Measurements from ENCODE around the gene DPEP1.
"Not testable (repeated sequence)": the region's sequence is repeated elsewhere in the genome, so short reads cannot be mapped to it uniquely, and the experiment has no call there.

DPEP1 gene

DNA sequence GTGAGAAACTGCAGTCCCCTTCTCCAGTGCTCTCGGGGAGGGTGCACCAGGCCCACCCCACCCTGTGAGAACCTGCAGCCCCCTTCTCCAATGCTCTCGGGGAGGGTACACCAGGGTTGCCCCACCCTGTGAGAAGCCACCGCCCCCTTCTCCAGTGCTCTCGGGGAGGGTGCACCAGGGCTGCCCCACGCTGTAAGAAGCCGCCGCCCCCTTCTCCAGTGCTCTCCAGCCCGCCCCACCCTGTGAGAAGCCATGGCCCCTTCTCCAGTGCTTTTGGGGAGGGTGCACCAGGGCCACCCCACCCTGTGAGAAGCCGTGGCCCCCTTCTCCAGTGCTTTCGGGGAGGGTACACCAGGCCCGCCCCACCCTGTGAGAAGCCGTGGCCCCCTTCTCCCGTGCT is 56.3 kb downstream of the DPEP1 start:
- Histone ChIP-seq H3K4me1 (ENCODE audit: control insufficient read depth, insufficient read depth, low read length) (no peaks in the 10 kb centered on the region), H3K36me3 (ENCODE audit: control insufficient read depth, insufficient read depth, low read length) (no peaks in the 10 kb centered on the region), H3K27me3 (ENCODE audit: control insufficient read depth, insufficient read depth, low read length) (no peaks in the 10 kb centered on the region), H3K4me3 (ENCODE audit: low read length) (no peak overlapping the region), H3K9ac (ENCODE audit: low read length) (no peak overlapping the region), H3K9me3 (ENCODE audit: control insufficient read depth, low read length) (no peaks in the 10 kb centered on the region)

DNA sequence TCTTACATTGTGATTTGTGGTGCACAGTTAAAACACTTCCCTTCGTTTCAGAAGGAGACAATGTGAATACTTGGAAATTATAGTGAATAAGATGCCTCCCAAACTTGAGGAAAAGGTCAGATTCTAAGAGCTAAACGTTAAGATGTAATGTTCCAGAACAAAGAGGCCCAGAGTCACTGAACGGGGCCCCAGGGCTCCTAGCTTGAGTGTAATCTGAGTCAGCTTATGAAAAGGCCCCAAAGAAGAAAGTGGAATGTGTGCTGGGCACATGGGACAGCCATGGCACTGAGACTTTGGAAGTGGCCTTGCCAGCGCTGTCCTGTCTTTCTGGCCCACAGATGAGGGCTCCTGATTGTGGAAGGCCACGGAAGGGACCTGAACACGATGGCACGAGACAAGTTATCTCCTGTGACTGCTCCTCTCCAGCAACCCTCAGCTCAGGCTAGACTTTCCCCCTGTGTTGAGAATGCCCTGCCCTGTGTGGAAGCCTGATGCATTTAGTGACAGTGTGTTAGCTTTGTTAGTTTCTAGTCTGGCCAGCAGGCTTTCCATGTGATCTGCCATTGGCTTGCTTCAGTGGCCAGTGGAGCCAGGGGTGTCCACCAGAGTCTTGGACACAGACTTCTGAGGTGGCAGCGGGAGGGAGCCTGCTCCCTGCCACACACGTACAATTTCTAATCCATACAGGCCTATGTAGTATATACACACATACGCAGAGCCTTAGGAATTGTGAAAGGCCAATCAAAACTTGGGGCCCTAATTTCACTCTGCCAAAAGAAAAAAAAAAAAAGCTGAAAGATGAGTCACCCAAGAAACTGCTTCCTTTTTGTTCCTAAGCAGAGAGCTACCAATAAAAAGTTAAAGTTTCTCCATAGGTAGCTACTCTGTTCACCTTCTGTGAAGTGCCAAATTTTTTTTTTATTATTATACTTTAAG is 57.3 kb downstream of the DPEP1 start:
- H3K36me3 ChIP-seq (ENCODE audit: control insufficient read depth, insufficient read depth, low read length), result no peaks in the 10 kb centered on the region
- no peaks in the 10 kb centered on the region for H3K9me3 ChIP-seq (ENCODE audit: control insufficient read depth, low read length)
- H3K4me3 ChIP-seq (ENCODE audit: low read length), result no peak overlapping the region
- no peaks in the 10 kb centered on the region for H3K27me3 ChIP-seq (ENCODE audit: control insufficient read depth, insufficient read depth, low read length)
- H3K9ac ChIP-seq (ENCODE audit: low read length), result no peak overlapping the region
- no peaks in the 10 kb centered on the region for H3K4me1 ChIP-seq (ENCODE audit: control insufficient read depth, insufficient read depth, low read length)

DNA sequence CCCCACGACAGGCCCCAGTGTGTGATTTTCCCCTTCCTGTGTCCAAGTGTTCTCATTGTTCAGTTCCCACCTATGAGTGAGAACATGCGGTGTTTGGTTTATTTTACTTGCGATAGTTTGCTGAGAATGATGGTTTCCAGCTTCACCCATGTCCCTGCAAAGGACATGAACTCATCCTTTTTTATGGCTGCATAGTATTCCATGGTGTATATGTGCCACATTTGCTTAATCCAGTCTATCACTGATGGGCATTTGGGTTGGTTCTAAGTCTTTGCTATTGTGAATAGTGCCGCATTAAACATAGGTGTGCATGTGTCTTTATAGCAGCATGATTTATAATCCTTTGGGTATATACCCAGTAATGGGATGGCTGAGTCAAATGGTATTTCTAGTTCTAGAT is 58.1 kb downstream of the DPEP1 start:
- H3K27me3 ChIP-seq (ENCODE audit: control insufficient read depth, insufficient read depth, low read length); H3K36me3 ChIP-seq (ENCODE audit: control insufficient read depth, insufficient read depth, low read length); H3K4me1 ChIP-seq (ENCODE audit: control insufficient read depth, insufficient read depth, low read length); H3K4me3 ChIP-seq (ENCODE audit: low read length); H3K9ac ChIP-seq (ENCODE audit: low read length); H3K9me3 ChIP-seq (ENCODE audit: control insufficient read depth, low read length): not testable (repeated sequence)

DNA sequence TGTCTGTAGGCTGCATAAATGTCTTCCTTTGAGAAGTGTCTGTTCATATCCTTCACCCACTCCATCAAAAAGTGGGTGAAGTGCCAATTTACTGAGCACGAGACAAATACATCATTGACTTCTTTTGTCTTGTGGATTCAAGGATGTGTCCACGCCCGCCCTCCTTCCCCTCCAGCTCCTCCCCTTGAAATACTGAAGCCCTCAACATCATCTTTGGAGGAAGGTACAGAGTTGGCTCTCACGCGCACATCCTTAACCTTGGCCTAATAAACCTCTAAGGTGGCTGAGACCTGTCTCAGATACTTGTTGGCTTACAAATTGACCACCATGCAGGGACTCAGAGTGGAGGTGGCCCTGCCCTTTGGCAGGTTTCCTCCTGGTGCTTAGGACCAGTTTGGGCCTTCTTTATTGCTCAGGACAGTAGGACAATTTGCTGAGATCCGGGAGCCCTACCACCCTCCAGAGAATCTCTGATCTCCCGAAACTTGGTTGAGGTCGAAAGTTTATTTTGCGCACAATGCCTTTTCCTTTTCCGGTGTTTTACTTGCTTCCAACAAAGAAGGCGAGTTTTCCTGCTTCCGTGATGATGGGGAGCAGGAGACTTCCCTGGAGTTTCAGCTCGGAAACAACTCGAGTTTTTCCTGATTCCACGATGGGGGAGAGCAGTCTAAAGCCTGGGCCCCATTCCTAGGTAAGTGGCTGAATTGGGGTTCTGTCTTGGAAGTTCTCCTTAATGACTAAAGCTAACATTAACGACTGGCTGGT is 58.9 kb downstream of the DPEP1 start:
- Histone ChIP-seq H3K9ac (ENCODE audit: low read length) (no peak overlapping the region), H3K36me3 (ENCODE audit: control insufficient read depth, insufficient read depth, low read length) (no peaks in the 10 kb centered on the region), H3K27me3 (ENCODE audit: control insufficient read depth, insufficient read depth, low read length) (no peaks in the 10 kb centered on the region), H3K9me3 (ENCODE audit: control insufficient read depth, low read length) (no peaks in the 10 kb centered on the region), H3K4me3 (ENCODE audit: low read length) (no peak overlapping the region), H3K4me1 (ENCODE audit: control insufficient read depth, insufficient read depth, low read length) (no peaks in the 10 kb centered on the region)

DNA sequence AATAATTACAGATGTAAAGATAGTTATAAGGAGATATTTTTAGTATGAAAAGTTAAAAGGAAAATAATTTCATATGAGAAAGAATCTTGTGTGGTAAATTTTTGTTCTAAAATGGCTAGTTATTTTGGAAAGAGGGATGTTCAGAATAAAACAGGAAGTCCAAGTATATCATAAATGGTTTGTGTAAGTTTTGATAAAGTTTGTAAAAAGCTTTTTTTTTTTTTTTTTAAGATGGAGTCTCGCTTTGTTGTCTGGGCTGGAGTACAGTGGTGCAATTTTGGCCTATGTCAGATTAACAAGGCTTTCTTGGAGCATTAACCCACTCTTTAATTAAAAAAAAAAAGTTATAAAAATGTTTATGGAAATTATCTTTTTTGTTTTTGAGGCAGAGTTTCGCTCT is 64.8 kb downstream of the DPEP1 start:
- no peaks in the 10 kb centered on the region for H3K4me1 ChIP-seq (ENCODE audit: control insufficient read depth, insufficient read depth, low read length)
- H3K9ac ChIP-seq (ENCODE audit: low read length), result no peak overlapping the region
- H3K27me3 ChIP-seq (ENCODE audit: control insufficient read depth, insufficient read depth, low read length), result no peaks in the 10 kb centered on the region
- H3K36me3 ChIP-seq (ENCODE audit: control insufficient read depth, insufficient read depth, low read length), result no peaks in the 10 kb centered on the region
- no peak overlapping the region for H3K4me3 ChIP-seq (ENCODE audit: low read length)
- no peaks in the 10 kb centered on the region for H3K9me3 ChIP-seq (ENCODE audit: control insufficient read depth, low read length)

DNA sequence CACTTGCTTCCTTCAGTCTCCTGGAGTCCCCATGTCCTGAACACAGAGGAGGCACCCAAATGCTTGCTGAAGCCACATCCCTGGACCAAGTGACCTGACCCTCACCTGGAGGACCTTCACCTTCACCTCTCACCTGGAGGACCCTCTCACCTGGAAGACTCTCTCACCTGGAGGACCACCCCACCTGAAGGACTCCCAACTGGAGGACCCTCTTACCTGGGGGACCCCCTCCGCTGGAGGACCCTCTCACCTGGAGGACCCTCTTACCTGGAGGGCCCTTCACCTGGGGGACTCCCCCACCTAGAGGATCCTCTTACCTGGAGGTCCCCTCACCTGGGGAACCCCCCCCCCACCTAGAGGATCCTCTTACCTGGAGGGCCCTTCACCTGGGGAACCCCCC is 72.5 kb downstream of the DPEP1 start:
- Histone ChIP-seq H3K9ac (ENCODE audit: low read length) (no peak overlapping the region), H3K9me3 (ENCODE audit: control insufficient read depth, low read length) (no peaks in the 10 kb centered on the region), H3K4me3 (ENCODE audit: low read length) (no peak overlapping the region), H3K36me3 (ENCODE audit: control insufficient read depth, insufficient read depth, low read length) (peaks cover 10% of the 10 kb centered on the region), H3K4me1 (ENCODE audit: control insufficient read depth, insufficient read depth, low read length) (peaks cover 17% of the 10 kb centered on the region), H3K27me3 (ENCODE audit: control insufficient read depth, insufficient read depth, low read length) (no peaks in the 10 kb centered on the region)

DNA sequence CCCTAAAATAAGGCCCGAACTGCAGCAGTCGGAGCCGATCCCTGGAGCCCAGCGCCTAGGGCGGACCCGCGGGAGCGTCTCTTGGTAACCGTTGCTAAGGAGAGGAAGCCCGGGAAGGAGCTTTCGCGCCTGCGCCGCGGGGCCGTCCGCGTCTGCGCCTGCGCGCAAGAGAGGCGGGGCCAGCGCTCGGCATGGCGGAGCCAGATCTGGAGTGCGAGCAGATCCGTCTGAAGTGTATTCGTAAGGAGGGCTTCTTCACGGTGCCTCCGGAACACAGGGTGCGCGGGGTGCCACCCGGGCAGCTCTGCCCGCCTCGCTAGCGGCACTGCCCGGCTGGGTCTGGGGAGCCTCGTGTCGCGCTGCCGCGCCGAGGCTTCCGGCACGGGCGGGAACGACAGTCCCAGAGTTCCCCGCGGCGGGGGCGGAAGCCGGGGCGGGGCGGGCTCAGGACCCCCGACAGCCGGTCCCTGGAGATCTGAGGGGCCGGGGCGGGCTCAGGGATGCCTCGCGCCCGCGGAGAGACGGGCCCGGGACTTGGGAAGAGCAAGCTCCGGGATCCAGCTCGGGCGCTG is 73.2 kb downstream of the DPEP1 start, which contains the start of gene CDK10:
CDK10 (plus strand) TSS at position 170 of the 572 bp plus-strand sequence; CDS start at position 192, 22 bp downstream.
- peak within 1 kb of the TSS; percentile 63 for H3K4me3 ChIP-seq (ENCODE audit: low read length)
- H3K36me3 ChIP-seq (ENCODE audit: control insufficient read depth, insufficient read depth, low read length), result peaks cover 10% of the 10 kb centered on the region
- H3K9ac ChIP-seq (ENCODE audit: low read length), result peak within 1 kb of the TSS; percentile 85
- H3K27me3 ChIP-seq (ENCODE audit: control insufficient read depth, insufficient read depth, low read length), result no peaks in the 10 kb centered on the region
- H3K4me1 ChIP-seq (ENCODE audit: control insufficient read depth, insufficient read depth, low read length), result peaks cover 17% of the 10 kb centered on the region
- no peaks in the 10 kb centered on the region for H3K9me3 ChIP-seq (ENCODE audit: control insufficient read depth, low read length)

DNA sequence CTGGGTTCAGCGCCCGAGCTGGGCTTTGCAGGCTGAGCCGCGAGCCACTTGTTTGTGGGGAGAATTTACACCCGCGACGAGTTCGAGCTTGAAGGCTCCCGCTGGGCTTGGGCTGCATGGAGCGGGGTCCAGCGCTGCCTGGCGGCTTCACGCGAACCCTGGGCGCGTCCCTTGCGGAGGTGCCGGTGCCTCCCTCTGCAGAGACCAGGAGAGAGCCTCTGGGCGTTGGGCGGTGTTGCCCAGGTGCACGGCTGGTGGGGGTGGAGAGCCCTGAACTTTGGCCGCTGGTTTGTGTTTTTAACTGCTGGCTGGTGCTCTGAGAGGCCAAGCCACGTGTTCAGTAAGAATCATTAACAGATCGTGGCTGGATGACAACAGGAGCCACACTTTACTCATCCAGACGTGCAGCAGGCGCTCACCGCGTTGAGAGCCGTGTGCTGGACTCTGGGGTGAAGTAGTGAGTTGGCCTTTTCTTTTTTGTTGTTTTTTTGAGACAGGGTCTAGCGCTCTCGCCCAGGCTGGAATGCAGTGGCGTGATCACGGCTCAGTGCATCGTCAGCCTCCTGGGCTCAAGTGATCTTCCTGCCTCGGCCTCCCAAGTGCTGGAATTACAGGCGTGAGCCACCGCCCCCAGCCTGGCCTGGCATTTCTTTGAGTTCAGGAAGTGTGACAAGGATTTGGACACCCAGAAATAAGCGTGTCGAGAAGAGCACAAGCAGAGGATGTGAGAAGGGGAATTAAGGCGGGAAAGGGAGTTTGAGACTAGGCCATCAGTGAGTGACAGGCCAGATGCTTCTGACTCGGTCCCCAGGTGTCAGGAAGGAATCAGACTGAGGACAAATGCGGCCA is 73.9 kb downstream of the DPEP1 start:
- H3K9ac ChIP-seq (ENCODE audit: low read length), result peak overlapping the region; percentile 85

More for the DNA sequence above, 73.9 kb downstream of the DPEP1 start:
- no peaks in the 10 kb centered on the region for H3K9me3 ChIP-seq (ENCODE audit: control insufficient read depth, low read length)
- peaks cover 10% of the 10 kb centered on the region for H3K36me3 ChIP-seq (ENCODE audit: control insufficient read depth, insufficient read depth, low read length)
- H3K4me1 ChIP-seq (ENCODE audit: control insufficient read depth, insufficient read depth, low read length), result peaks cover 17% of the 10 kb centered on the region
- peak overlapping the region; percentile 63 for H3K4me3 ChIP-seq (ENCODE audit: low read length)
- H3K27me3 ChIP-seq (ENCODE audit: control insufficient read depth, insufficient read depth, low read length), result no peaks in the 10 kb centered on the region
